Measurements from ENCODE around the gene ADAMTSL2.

- TF ChIP-seq CTCF (IDR thresholded peaks at IDR 0.05; ENCODE audit: poor library complexity) (no peak), EZH2 (IDR thresholded peaks at IDR 0.05; ENCODE audit: borderline replicate concordance) (no peak), EZH2phosphoT487 (IDR thresholded peaks at IDR 0.05; ENCODE audit: low read depth, severe bottlenecking, unreplicated experiment) (no peak)
Measured at GRCh38 chr9:133599470-133600173, 65.1 kb downstream of the ADAMTSL2 start.

Data from hepatocyte (in vitro differentiated cells).